Lower leg skin (tissue), 3 donors: ENCODE measurements around the gene INSIG2.

Experiments
- POLR2A ChIP-seq, 2 donors: fragments of 450-650 bp; IDR thresholded peaks; one replicate each; pipeline ENCODE4 v1.6.1; 2016 to 2017; ENCODE audit warnings: antibody characterized with exemption in 2 of 2, mild to moderate bottlenecking in 1 of 2, moderate library complexity in 1 of 2
- TF ChIP-seq, protein P1 (sequence below), 3 donors: fragments of 450-650 bp; IDR thresholded peaks; one replicate each; pipeline ENCODE4 v1.5.1; 2016; ENCODE audit warnings: antibody characterized with exemption in 3 of 3, mild to moderate bottlenecking in 3 of 3, moderate library complexity in 2 of 3

- no peak for TF ChIP-seq POLR2A (IDR thresholded peaks at IDR 0.05)
- TF ChIP-seq, protein P1, sequence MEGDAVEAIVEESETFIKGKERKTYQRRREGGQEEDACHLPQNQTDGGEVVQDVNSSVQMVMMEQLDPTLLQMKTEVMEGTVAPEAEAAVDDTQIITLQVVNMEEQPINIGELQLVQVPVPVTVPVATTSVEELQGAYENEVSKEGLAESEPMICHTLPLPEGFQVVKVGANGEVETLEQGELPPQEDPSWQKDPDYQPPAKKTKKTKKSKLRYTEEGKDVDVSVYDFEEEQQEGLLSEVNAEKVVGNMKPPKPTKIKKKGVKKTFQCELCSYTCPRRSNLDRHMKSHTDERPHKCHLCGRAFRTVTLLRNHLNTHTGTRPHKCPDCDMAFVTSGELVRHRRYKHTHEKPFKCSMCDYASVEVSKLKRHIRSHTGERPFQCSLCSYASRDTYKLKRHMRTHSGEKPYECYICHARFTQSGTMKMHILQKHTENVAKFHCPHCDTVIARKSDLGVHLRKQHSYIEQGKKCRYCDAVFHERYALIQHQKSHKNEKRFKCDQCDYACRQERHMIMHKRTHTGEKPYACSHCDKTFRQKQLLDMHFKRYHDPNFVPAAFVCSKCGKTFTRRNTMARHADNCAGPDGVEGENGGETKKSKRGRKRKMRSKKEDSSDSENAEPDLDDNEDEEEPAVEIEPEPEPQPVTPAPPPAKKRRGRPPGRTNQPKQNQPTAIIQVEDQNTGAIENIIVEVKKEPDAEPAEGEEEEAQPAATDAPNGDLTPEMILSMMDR (IDR thresholded peaks at IDR 0.05): no peak
Measured at GRCh38 chr2:118131771-118132170, 43.5 kb downstream of the INSIG2 start.
